GM06990 (cell line): ENCODE results near the gene LMAN1L.

Source experiments
- DNase-seq: peaks from one replicate; pipeline ENCODE4 v3.0.0-alpha.2; 2011; ENCODE audit not compliant: insufficient read length; ENCODE audit errors: extremely low read depth
- H3K27me3 ChIP-seq: replicated peaks from 2 replicates; pipeline ENCODE4 v1.6.0; 2011; ENCODE audit warnings: low read length; ENCODE audit not compliant: control insufficient read depth, insufficient read depth
- H3K36me3 ChIP-seq: 2 replicates; pipeline ENCODE4 v1.5.1; 2011; ENCODE audit warnings: low read length; ENCODE audit not compliant: control insufficient read depth, insufficient read depth
- H3K4me3 ChIP-seq: replicated peaks from 2 replicates; pipeline ENCODE4 v1.5.1; 2011; ENCODE audit warnings: low read depth, mild to moderate bottlenecking, control low read depth, low read length
- CTCF ChIP-seq: IDR thresholded peaks from 2 replicates; pipeline ENCODE4 v1.5.1; 2011; ENCODE audit warnings: low read length, control low read depth, mild to moderate bottlenecking, inconsistent platforms; ENCODE audit not compliant: insufficient read depth, poor library complexity, severe bottlenecking

LMAN1L gene

GRCh38 chr15:74833376-74834107, 20.9 kb downstream of the LMAN1L start:
- no peak for TF ChIP-seq CTCF
- DNase-seq, result no peak
- peaks cover 10% of the 10 kb centered on the region for H3K36me3 ChIP-seq
- H3K4me3 ChIP-seq, result no peak overlapping the region
- H3K27me3 ChIP-seq, result no peaks in the 10 kb centered on the region

- Histone ChIP-seq H3K4me3 (no peak overlapping the region), H3K27me3 (no peaks in the 10 kb centered on the region), H3K36me3 (peaks cover 14% of the 10 kb centered on the region)
- peak; percentile 89 for TF ChIP-seq CTCF
- no peak for DNase-seq
Measured at GRCh38 chr15:74835312-74835823, 22.7 kb downstream of the LMAN1L start.

GRCh38 chr15:74836846-74837245, 24.2 kb downstream of the LMAN1L start:
- no peak overlapping the region for H3K4me3 ChIP-seq
- H3K36me3 ChIP-seq, result peaks cover 14% of the 10 kb centered on the region
- H3K27me3 ChIP-seq, result no peaks in the 10 kb centered on the region
- DNase-seq, result no peak
- TF ChIP-seq CTCF, result no peak

- DNase-seq, result no peak
- Histone ChIP-seq H3K36me3 (peaks cover 15% of the 10 kb centered on the region), H3K27me3 (no peaks in the 10 kb centered on the region), H3K4me3 (no peak overlapping the region)
- no peak for TF ChIP-seq CTCF
Measured at GRCh38 chr15:74837482-74838136, 25.0 kb downstream of the LMAN1L start.

- TF ChIP-seq CTCF, result no peak
- Histone ChIP-seq H3K36me3 (peaks cover 15% of the 10 kb centered on the region), H3K27me3 (no peaks in the 10 kb centered on the region), H3K4me3 (no peak overlapping the region)
- DNase-seq, result no peak
Measured at GRCh38 chr15:74838137-74838516, 25.5 kb downstream of the LMAN1L start.
